Testis (tissue), 2 donors: ENCODE measurements around the gene GPC2.

Source experiments
- POLR2A ChIP-seq: fragments of 450-650 bp; IDR thresholded peaks from one replicate; pipeline ENCODE4 v1.6.1; 2017; ENCODE audit warnings: antibody characterized with exemption, mild to moderate bottlenecking, moderate library complexity
- TF ChIP-seq, protein P1 (sequence below), 3 experiments: fragments of 450-650 bp in 2 of 3; fragments of 200-600 bp in 1 of 3; sonication (generic) in 1 of 3; IDR thresholded peaks; one replicate each; pipeline ENCODE4 v1.5.1; 2016 to 2019; ENCODE audit warnings: antibody characterized with exemption in 3 of 3, mild to moderate bottlenecking in 2 of 3, moderate library complexity in 1 of 3

DNA sequence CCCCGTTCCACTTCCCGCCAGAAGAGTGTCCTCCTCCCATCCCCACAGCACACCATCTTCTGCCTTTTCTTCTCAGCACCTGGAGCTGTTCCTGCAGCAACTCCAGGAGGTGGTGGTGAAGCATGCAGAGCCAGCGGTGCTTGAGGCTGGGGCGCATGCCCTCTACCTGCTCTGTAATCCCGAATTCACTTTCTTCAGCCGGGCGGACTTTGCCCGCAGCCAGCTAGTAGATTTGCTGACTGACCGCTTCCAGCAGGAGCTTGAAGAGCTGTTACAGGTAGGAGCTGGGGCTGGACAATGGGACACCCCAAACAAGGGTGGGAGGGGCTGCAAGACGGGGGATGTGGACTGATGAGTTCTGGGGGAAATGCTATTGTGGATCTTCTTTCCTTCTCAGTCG is 23.5 kb upstream of the GPC2 start:
- TF ChIP-seq, protein P1, sequence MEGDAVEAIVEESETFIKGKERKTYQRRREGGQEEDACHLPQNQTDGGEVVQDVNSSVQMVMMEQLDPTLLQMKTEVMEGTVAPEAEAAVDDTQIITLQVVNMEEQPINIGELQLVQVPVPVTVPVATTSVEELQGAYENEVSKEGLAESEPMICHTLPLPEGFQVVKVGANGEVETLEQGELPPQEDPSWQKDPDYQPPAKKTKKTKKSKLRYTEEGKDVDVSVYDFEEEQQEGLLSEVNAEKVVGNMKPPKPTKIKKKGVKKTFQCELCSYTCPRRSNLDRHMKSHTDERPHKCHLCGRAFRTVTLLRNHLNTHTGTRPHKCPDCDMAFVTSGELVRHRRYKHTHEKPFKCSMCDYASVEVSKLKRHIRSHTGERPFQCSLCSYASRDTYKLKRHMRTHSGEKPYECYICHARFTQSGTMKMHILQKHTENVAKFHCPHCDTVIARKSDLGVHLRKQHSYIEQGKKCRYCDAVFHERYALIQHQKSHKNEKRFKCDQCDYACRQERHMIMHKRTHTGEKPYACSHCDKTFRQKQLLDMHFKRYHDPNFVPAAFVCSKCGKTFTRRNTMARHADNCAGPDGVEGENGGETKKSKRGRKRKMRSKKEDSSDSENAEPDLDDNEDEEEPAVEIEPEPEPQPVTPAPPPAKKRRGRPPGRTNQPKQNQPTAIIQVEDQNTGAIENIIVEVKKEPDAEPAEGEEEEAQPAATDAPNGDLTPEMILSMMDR (IDR thresholded peaks at IDR 0.05) = no peak
- TF ChIP-seq POLR2A = no peak
